ENCODE results near the gene FSIP1. TPM values are rescaled to one million over a fixed set of nuclear protein-coding genes. Genes with fewer than 3 reads are reported as not detected.

FSIP1 gene
- total and polyA plus RNA-seq, 9 of the 15 experiments (the other 6 are each of a cell fraction or from before 2014, with no cell fraction given): 0.07 to 0.51 (median 0.29) TPM

- peak; percentile 95 for TF ChIP-seq PKNOX1 (IDR thresholded peaks at IDR 0.05)
- TF ChIP-seq SIX5 (IDR thresholded peaks at IDR 0.05; ENCODE audit: borderline replicate concordance in 1 of 2, insufficient read depth in 1 of 2, low read depth in 1 of 2, low read length in 2 of 2): peak; percentile 13 to 15; a peak in 2 of 4 replicates
- no peak for TF ChIP-seq HDAC6 (IDR thresholded peaks at IDR 0.05; ENCODE audit: low read depth, low read length)
- no peak for TF ChIP-seq ZNF407 (IDR thresholded peaks at IDR 0.05; ENCODE audit: low read depth)
- no peak for TF ChIP-seq ZNF655 (CRISPR knock-in tag; IDR thresholded peaks at IDR 0.05)
- no peak for TF ChIP-seq CCAR2 (IDR thresholded peaks at IDR 0.05; ENCODE audit: low read depth, low read length)
- no peak for TF ChIP-seq RNF2 (IDR thresholded peaks at IDR 0.05)
- peak; percentile 49; the same call in 1 of the 2 replicates for TF ChIP-seq PHF21A (IDR thresholded peaks at IDR 0.05; ENCODE audit: borderline replicate concordance, low read depth)
- no peak for TF ChIP-seq CHD4 (IDR thresholded peaks at IDR 0.05; ENCODE audit: insufficient read depth, insufficient replicate concordance, low read depth, low read length, poor library complexity, severe bottlenecking)
- TF ChIP-seq USF1 (CRISPR knock-in tag; IDR thresholded peaks at IDR 0.05): no peak
- no peak for TF ChIP-seq HMG20B (CRISPR knock-in tag; IDR thresholded peaks at IDR 0.05)
- no peak for TF ChIP-seq TCF3 (CRISPR knock-in tag; IDR thresholded peaks at IDR 0.05)
- TF ChIP-seq PYGO2 (tag; IDR thresholded peaks at IDR 0.05): no peak
- peak; percentile 40; the same call in 1 of the 2 replicates for TF ChIP-seq ZBTB9 (CRISPR knock-in tag; IDR thresholded peaks at IDR 0.05)
- no peak for TF ChIP-seq TFAM (CRISPR knock-in tag; conservative IDR thresholded peaks at IDR 0.05)
Measured at GRCh38 chr15:39782441-39783138, at the start of gene FSIP1 (continued).

All from K562 (cell line).